B cell (primary cell): ENCODE data around the gene HSBP1. TPM values are rescaled to one million over a fixed set of nuclear protein-coding genes. Genes with fewer than 3 reads are reported as not detected.
A peak's percentile ranks its signal among the peaks of the same experiment; 100 is the strongest.

Experiments used
- ATAC-seq: fragments of 200-7000 bp; cut with Tn5 transposase; one replicate; pipeline ENCODE4 v1.10.0; 2021; ENCODE audit warnings: low read depth, mild to moderate bottlenecking, moderate number of reproducible peaks, moderate library complexity
- CTCF ChIA-PET: fragments of 350-600 bp; sonication (Branson Sonifier 250); formaldehyde crosslinking; loops from one replicate; lab custom pipeline; 2021; ENCODE audit warnings: antibody characterized with exemption, inconsistent platforms; lab: Charles Lee
- POLR2A ChIA-PET: fragments of 350-600 bp; sonication (Branson Sonifier 250); formaldehyde crosslinking; loops from one replicate; lab custom pipeline; 2021; ENCODE audit warnings: antibody characterized with exemption; lab: Charles Lee
- DNase-seq: peaks from one replicate; pipeline ENCODE4 v3.0.0; 2013
- H2AFZ ChIP-seq: 2 replicates; pipeline ENCODE4 v1.6.1; 2012; ENCODE audit warnings: mild to moderate bottlenecking, low read depth, low read length; ENCODE audit not compliant: insufficient read depth, poor library complexity, severe bottlenecking
- H3K27ac ChIP-seq, 2 donors: 1 replicate in 1 of 2; 2 replicates in 1 of 2; pipeline ENCODE4 v1.5.1; 2012 to 2013; ENCODE audit warnings: low read length in 2 of 2, mild to moderate bottlenecking in 2 of 2, moderate library complexity in 1 of 2
- H3K27me3 ChIP-seq, 4 experiments: fragments of 200-600 bp in 1 of 4; sonication (generic) in 1 of 4; replicated peaks in 1 of 4; 1 replicate in 2 of 4; 2 replicates in 2 of 4; pipeline versions ENCODE4 v1.6.1 to v1.7.0; 2013 to 2016; ENCODE audit warnings: low read length in 3 of 4, mild to moderate bottlenecking in 2 of 4, mixed read lengths in 1 of 4, moderate library complexity in 1 of 4; ENCODE audit not compliant: insufficient read depth in 4 of 4, control insufficient read depth in 3 of 4; ENCODE audit errors: control extremely low read depth in 1 of 4
- H3K36me3 ChIP-seq, 2 experiments: replicated peaks in 1 of 2; 1 replicate in 1 of 2; 2 replicates in 1 of 2; pipeline versions ENCODE4 v1.6.1 to v1.7.1; 2013; ENCODE audit warnings: low read length in 1 of 2; ENCODE audit not compliant: insufficient read depth in 2 of 2, control insufficient read depth in 1 of 2; ENCODE audit errors: control extremely low read depth in 1 of 2, extremely low read depth in 1 of 2
- H3K4me1 ChIP-seq, 2 donors: fragments of 200-600 bp in 1 of 2; sonication (generic) in 1 of 2; 1 replicate in 1 of 2; 2 replicates in 1 of 2; pipeline versions ENCODE4 v1.5.1 to v1.6.1; 2013 to 2017; ENCODE audit warnings: low read length in 2 of 2; ENCODE audit not compliant: control insufficient read depth in 2 of 2, insufficient read depth in 2 of 2
- H3K4me2 ChIP-seq: replicated peaks from 2 replicates; pipeline ENCODE3; 2012; ENCODE audit warnings: mild to moderate bottlenecking, low read depth, low read length; ENCODE audit not compliant: poor library complexity, severe bottlenecking
- H3K4me3 ChIP-seq, 5 experiments: fragments of 200-600 bp in 1 of 5; sonication (generic) in 1 of 5; 1 replicate in 3 of 5; 2 replicates in 2 of 5; pipeline versions ENCODE4 v1.5.1 to v1.7.0; 2011 to 2016; ENCODE audit warnings: low read length in 4 of 5, mild to moderate bottlenecking in 4 of 5, low read depth in 2 of 5, control low read depth in 1 of 5, moderate library complexity in 1 of 5; ENCODE audit not compliant: insufficient read depth in 1 of 5; ENCODE audit errors: control extremely low read depth in 1 of 5, extremely low read depth in 1 of 5
- H3K79me2 ChIP-seq: fragments of 200-600 bp; sonication (generic); one replicate; pipeline ENCODE4 v1.6.0; 2016; ENCODE audit warnings: low read length; ENCODE audit not compliant: control insufficient read depth, insufficient read depth
- H3K9ac ChIP-seq: fragments of 200-600 bp; sonication (generic); 2 replicates; pipeline ENCODE4 v1.6.1; 2017; ENCODE audit warnings: mild to moderate bottlenecking, low read length, moderate library complexity
- H3K9me3 ChIP-seq, 3 donors: one replicate each; pipeline versions ENCODE4 v1.6.1 to v1.7.1; 2013; ENCODE audit warnings: low read length in 2 of 3; ENCODE audit not compliant: control insufficient read depth in 2 of 3, insufficient read depth in 1 of 3; ENCODE audit errors: control extremely low read depth in 1 of 3
- H4K20me1 ChIP-seq: 2 replicates; pipeline ENCODE4 v1.6.0; 2012; ENCODE audit warnings: mild to moderate bottlenecking, low read length; ENCODE audit not compliant: insufficient read depth, control insufficient read depth, poor library complexity, severe bottlenecking
- H3K27ac Mint-ChIP-seq: one replicate; pipeline ENCODE4 v1.8.0; 2021; ENCODE audit warnings: mixed read lengths
- H3K27me3 Mint-ChIP-seq: one replicate; pipeline ENCODE4 v1.8.0; 2021; ENCODE audit warnings: mixed read lengths
- H3K4me1 Mint-ChIP-seq: one replicate; pipeline ENCODE4 v1.8.0; 2021; ENCODE audit warnings: mixed read lengths
- H3K4me3 Mint-ChIP-seq: one replicate; pipeline ENCODE4 v1.8.0; 2021; ENCODE audit warnings: mixed read lengths
- H3K9me3 Mint-ChIP-seq: one replicate; pipeline ENCODE4 v1.8.0; 2022; ENCODE audit warnings: mixed read lengths; ENCODE audit not compliant: insufficient read depth
- EZH2 ChIP-seq: IDR thresholded peaks from 2 replicates; pipeline ENCODE4 v1.6.1; 2012; ENCODE audit warnings: borderline replicate concordance, low read depth, mild to moderate bottlenecking, moderate library complexity, low read length; ENCODE audit not compliant: insufficient read depth, poor library complexity, severe bottlenecking
- WGBS: methylation state at CpG from one replicate; pipeline ENCODE4 v1.1.5; 2013; ENCODE audit warnings: missing lambda C conversion rate; ENCODE audit not compliant: insufficient coverage; 5-methylcytosine and 5-hydroxymethylcytosine counted together
- intact Hi-C: fragments of 100-400 bp; cut with micrococcal nuclease; formaldehyde crosslinking; loops from one replicate; pipeline ENCODE4 v1.10.0; 2022
- polyA plus RNA-seq: library from polyadenylated mRNA; depleted of rRNA; stranded (reverse); fragments of >200 nt; gene quantifications from 2 replicates; pipeline ENCODE4 v1.2.3, GENCODE V29; 2012
- total RNA-seq, 2 donors: library from RNA; stranded (reverse); fragments of 120-200 nt in 1 of 2; gene quantifications; 1 replicate in 1 of 2; 2 replicates in 1 of 2; pipeline versions ENCODE4 v1.2.3 to v1.2.4, GENCODE V29; 2013 to 2022
- TF ChIP-seq, protein P1 (sequence below): fragments of 200-600 bp; IDR thresholded peaks from one replicate; pipeline ENCODE4 v1.8.0; 2022; ENCODE audit warnings: antibody characterized with exemption, mild to moderate bottlenecking

The HSBP1 gene
- total and polyA plus RNA-seq, 2 donors (not counting 1 experiment from before 2014, with no cell fraction given): 4.8 to 39.6 TPM

DNA sequence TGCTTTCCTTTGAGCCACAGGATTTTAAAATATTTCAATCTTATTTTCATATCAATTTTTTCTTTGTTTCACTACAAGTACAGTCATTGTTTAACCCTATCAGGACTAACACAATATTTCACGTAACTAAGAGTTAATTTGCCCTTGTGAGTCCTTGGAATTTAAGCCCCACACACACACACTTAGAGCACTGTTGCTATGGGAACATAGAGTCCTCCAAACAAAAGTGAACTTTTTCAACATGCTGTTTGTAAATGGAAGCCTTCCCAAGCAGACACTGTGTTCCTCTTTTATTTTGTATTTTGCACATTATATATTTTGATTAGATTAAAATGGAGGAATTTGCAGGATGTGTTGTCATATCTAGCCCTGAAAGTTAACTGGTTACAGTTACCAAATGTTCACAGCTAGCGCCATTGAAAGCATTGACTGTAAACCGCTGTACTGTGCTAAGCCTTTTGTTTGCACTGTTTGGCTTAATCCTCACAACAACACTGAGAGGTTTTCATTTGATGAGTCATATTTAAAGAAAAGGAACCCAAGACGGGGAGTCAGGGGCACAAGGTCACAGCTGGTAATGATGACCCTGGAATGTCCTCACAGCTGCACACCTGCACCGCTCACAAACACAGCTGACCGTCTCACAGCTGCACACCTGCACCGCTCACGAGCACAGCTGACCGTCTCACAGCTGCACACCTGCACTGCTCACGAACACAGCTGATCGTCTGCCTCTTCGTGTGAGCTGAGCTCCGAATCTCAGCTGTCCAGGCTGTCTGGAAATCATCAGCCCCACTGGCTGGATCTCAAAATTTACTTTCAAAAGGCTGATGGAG, 6.3 kb downstream of the HSBP1 start:
- H3K4me3 ChIP-seq: no peak overlapping the region
- Mint-ChIP-seq H3K4me3 (no peak overlapping the region), H3K27me3 (peaks cover 4% of the 10 kb centered on the region), H3K9me3 (no peaks in the 10 kb centered on the region), H3K27ac (no peak overlapping the region), H3K4me1 (peaks cover 16% of the 10 kb centered on the region)
- no peak overlapping the region for H3K9ac ChIP-seq
- ChIA-PET POLR2A (no interaction called here), CTCF (interaction anchor here (1.2 to 1.7 kb wide), 2 partner anchors 11 to 47 kb away, joined by 3 to 4 read pairs; no protein-coding TSS in a partner anchor)
- peaks cover 2 to 26% of the 10 kb centered on the region in 2 experiments for H3K36me3 ChIP-seq
- no peaks in the 10 kb centered on the region for H3K27me3 ChIP-seq
- 57% methylated on average over 10 of the region's 13 CpGs for WGBS
- H3K9me3 ChIP-seq: no peaks in the 10 kb centered on the region
- ATAC-seq (no peak), DNase-seq (peak; percentile 18)
- peak overlapping the region in 1 of 2 donors; percentile 24 for H3K27ac ChIP-seq
- TF ChIP-seq, protein P1, sequence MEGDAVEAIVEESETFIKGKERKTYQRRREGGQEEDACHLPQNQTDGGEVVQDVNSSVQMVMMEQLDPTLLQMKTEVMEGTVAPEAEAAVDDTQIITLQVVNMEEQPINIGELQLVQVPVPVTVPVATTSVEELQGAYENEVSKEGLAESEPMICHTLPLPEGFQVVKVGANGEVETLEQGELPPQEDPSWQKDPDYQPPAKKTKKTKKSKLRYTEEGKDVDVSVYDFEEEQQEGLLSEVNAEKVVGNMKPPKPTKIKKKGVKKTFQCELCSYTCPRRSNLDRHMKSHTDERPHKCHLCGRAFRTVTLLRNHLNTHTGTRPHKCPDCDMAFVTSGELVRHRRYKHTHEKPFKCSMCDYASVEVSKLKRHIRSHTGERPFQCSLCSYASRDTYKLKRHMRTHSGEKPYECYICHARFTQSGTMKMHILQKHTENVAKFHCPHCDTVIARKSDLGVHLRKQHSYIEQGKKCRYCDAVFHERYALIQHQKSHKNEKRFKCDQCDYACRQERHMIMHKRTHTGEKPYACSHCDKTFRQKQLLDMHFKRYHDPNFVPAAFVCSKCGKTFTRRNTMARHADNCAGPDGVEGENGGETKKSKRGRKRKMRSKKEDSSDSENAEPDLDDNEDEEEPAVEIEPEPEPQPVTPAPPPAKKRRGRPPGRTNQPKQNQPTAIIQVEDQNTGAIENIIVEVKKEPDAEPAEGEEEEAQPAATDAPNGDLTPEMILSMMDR: no peak
- TF ChIP-seq EZH2: no peak
- H3K79me2 ChIP-seq: peaks cover 21% of the 10 kb centered on the region
- H4K20me1 ChIP-seq: peaks cover 4% of the 10 kb centered on the region
- intact Hi-C loops: no loop called here
- H3K4me2 ChIP-seq: no peak overlapping the region
- H3K4me1 ChIP-seq: peaks cover 2 to 12% of the 10 kb centered on the region in 2 donors
- no peak overlapping the region for H2AFZ ChIP-seq

DNA sequence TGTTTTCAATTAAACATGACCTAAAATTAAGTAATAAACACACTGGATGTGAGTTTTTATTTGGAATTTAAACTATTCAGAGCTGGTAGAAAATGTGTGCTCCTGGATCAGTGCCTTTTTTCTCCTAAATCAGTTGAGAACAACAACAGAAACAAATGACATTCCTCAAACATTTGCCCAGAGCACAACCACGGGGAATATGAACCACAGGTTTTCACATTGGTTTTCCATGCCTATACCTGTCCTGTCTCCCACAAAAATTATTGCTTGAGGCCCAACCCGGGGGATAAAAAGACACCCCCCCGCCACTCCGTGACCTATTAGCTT, 6.8 kb downstream of the HSBP1 start:
- H3K9me3 Mint-ChIP-seq: no peaks in the 10 kb centered on the region
- TF ChIP-seq, protein P1: no peak
- no peak for TF ChIP-seq EZH2
- peaks cover 0 to 10% of the 10 kb centered on the region in 2 donors for H3K4me1 ChIP-seq
- no peak overlapping the region for H2AFZ ChIP-seq
- POLR2A ChIA-PET: no interaction called here
- H4K20me1 ChIP-seq: no peaks in the 10 kb centered on the region
- peaks cover 15% of the 10 kb centered on the region for H3K79me2 ChIP-seq
- no peak overlapping the region for H3K27ac Mint-ChIP-seq
- no peak overlapping the region for H3K4me3 ChIP-seq
- H3K27me3 ChIP-seq: no peaks in the 10 kb centered on the region
- 86% methylated on average over 1 of the region's 4 CpGs for WGBS
- no peak overlapping the region for H3K4me2 ChIP-seq
- H3K27ac ChIP-seq: peak overlapping the region in 1 of 2 donors; percentile 24
- CTCF ChIA-PET: interaction anchor here (1.7 kb wide), 1 partner anchor 47 kb away, joined by 4 read pairs; no protein-coding TSS in a partner anchor
- ATAC-seq (no peak), DNase-seq (no peak)
- no peaks in the 10 kb centered on the region for H3K9me3 ChIP-seq
- H3K9ac ChIP-seq: no peak overlapping the region
- H3K4me3 Mint-ChIP-seq: no peak overlapping the region
- H3K36me3 ChIP-seq: peaks cover 2 to 26% of the 10 kb centered on the region in 2 experiments
- H3K4me1 Mint-ChIP-seq: peaks cover 13% of the 10 kb centered on the region
- intact Hi-C loops: no loop called here
- peaks cover 4% of the 10 kb centered on the region for H3K27me3 Mint-ChIP-seq
